GM21619 (cell line): ENCODE results near the gene SRGAP3.

Experiments used
- ATAC-seq: cut with Tn5 transposase; IDR thresholded peaks from one replicate; pipeline ENCODE4 v1.9.1; 2021; ENCODE audit not compliant: unreplicated experiment

SRGAP3 gene

DNA sequence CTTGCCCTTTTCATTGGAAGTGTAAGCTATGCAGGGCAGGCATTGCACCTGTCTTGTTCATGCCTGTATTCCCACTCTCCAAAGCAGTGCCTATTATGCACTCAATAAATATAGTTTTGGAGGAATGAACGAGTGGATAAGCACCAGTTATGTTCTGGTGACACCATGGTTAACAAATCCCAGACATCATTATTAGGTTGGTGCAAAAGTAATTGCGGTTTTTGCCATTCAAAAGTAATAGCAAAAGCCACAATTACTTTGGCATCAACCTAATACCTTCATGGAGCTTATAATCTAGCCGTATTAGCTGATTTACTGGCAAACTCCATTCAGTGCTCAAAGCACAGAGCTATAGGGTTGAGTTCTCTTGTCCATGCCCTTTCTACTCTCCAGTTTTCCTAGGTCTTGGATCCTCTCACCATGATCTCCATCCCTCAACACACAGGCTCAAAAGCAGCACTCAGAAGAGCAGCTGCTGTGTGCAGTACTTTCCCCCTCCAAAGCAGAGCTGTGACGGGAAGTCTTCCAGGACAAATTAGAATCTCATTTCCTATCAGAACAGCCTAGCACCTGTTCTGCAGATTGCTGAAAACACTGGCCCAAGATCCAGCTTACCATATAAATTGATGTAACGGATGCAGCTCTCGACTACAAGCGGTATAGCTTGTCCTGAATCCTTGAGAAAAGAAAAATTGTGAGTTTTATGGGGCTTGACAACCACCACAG, 223.0 kb downstream of the SRGAP3 start:
- ATAC-seq = no peak

DNA sequence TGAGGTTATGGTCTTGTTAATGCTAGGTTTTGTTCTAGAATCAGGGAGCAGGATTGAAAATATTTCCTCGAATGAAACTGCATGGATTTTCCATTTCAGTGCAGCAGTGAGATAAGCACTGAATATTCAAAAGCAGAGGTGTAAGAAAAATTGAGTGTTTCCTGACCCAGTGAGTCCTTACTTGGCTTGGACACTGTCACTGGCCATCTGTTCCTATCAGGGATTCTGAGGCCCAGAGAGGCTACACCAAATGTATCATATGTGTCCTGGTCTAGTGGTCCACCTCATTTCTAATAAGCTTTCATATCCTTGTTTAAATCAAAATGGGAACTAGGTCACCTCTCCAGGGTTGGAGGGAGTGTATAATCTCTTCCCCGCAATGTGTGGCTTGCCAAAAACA, 225.1 kb downstream of the SRGAP3 start:
- ATAC-seq = no peak

DNA sequence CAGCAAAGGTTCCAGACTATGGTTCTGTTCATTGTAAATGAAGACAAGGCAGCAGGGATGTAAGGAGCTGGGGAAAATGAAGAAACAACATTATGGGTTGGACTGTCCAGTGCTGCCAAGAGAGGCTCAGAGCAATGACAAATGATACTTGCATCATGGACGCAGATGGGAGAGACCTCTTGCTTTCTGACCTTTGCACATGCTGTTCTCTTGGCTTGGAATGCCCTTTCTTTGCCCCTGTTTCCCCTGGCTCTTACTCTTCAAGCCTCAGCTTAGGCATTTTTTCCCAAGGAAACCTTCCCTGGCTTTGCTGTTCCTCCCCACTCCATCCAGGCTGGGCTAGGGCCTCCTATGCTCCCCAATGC, 226.2 kb downstream of the SRGAP3 start:
- no peak for ATAC-seq

DNA sequence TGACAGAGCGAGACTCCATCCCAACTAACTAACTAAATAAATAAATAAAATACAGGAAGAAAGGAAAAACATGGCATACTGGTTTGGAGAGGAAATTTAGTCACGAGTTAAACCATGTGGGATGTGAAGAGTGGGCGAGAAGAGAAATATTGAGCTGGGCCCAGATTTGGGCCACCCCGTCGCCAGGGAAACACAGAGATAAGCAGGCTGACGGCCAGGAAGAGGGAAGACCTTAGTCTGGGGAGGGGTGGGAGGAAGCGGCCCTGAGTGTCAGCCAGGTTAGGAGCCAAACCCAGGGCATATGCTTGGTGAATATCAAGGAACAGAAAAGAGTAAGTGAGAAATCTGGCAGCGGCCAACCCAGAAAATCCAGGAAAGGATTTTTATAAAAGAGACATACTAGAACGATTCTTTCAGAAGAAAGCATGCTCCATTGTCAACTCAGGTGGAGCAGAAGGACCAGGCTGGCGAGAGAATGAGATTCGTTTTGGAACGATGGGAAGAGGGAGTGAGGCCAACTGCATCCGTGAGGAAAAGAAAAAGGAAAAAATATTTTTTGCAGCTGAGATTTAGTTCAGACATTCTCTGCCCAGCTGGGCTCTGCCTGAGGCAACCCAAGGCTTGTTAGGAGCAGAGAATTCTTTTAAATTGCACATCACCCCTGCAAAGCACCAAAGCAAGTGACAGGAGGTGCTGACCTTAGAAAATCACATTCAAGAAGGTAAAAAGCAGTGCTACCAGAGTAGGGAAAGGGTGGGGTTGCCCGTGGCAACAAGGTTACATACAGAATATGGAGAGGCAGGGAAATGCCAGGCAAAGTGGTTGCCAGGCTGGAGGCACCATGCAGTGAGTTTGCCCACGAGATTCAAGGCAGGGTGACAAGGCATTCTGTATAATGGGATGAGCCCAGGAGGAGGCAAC, 226.9 kb downstream of the SRGAP3 start:
- ATAC-seq = no peak

DNA sequence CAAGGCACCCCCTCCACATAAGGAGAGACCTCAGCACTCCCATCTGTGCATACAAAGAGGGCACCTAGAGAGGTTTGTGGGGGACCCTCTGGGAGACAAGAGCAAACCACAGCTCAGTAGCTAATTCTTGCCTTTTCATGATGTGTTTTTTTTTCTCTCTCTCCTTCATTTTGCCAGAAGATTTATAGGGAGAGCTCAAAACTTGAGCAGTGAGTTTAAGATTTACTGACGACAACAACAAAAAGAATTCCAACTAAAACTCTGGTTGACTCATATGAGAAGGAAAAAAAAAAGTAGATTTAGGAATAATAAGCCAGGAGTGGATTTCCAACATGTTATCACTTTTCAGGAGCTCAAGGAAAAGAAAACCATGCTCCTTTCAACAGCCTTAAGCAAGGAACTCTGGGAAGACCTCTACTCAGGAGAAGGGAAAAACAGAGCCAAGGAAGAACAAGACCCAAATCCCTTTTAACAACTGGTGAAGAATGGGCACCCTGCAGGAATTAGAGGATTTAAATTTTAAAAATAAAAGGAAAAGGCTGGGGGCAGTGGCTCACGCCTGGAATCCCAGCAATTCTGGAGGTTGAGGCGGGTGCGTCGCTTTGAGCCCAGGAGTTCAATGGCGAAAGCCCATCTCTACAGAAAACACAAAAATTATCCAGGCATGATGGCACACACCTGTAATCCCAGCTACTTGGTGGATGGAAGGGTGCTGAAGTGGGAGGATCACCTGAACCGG, 228.0 kb downstream of the SRGAP3 start:
- ATAC-seq = no peak

DNA sequence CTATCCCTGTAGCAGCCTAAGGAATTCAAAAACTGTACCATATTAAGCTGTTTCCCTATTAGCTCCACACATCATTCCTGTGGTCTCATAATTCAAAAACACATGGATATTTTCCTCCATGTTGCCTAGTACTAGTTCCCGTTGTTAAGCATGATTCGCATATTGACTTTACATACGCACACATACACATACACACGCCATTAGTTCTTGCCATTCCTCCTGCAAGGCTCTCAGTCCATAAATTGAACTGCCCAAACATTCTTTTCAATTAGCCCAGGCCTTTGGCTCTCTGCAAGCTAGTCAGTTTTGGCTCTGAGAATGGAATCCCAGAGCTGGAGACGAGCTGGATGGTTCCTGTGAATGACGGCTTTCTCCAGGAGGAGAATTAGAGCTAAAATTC, 229.0 kb downstream of the SRGAP3 start:
- no peak for ATAC-seq

DNA sequence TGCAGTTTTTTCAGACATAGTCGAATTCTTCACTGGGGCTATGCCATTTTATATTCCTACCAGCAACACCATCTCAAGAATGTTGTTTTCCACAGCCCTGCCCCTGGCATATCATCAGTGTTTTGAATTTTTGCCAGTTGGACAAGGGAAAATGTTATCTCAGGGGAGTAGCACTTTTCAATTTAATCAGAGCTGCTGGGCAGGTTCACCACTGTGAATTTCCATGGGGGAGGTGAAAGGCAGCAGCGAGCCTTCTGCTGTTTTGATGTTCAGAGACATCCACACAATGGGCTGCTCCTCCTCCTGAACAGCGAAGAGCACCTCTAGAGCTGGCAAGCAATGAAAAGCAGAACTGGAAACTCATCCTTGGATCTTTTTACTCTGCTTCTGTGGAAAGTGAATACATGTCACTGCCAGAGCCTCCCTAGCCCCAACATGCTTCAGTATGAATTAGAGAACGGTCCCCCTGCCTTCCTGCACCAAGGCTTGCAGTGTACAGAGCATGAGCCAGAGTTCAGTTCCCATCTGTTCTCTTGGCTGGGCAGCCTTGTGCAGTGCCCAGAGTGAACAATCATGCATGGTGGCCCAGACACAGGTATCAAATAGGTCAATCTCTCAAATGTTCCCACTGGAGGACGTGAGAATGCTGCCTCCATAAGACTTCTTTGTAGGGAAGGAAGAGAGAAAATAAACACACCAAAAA, 230.0 kb downstream of the SRGAP3 start:
- no peak for ATAC-seq

DNA sequence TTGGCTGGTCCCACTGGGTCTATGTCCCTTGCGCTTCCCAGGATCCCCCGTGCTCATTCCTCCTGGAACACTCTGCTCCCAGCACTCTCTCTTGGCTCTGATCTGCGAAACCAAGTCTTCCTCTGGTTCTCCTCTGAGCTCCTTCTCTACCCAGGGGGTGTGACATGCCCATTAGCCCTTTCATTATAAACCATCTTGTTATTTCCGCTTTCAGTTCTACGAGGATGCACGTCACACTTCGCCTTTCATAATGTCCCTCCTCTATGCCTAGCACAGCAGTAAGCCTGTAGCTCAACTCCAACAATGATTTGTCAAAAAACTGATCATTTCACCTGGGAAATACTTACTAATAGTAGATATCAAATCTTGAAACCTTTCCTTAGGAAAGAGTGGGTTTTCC, 234.2 kb downstream of the SRGAP3 start:
- no peak for ATAC-seq

DNA sequence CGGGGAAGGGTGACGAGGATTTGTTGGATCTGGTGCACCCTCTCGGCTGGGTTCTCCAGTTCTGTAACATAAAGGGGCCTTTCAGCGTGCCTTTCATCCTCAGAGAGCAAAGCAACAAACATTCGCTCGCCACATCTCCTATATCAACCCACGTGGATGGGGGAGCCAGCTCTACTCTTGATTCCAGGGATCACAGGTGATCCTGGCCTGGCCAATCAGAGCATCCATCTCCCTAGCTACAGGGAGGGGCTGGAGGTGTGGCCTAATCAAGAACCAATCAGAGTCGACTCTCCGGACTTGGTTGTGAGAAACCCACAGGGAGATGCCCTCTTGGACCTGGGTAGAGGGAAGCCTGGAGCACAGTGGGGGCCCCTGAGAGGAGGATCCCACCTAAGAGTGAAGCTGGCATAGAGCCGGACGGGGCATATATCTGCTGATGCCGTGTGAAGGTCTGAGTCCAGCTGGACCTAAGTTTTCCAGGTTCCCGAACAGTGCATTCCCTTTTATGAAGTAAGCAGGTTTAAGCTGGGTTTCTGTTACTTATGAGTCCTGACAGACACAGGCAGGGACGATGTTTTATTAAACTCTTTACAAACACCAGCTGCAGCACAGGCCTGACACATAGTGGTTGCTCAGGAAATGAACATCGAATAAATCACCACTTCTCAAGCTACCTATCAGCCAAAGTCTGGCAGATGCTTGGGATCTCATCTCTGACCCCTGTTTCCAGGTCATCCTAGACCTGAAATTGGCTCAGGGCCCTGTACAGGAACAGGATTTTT, 235.5 kb downstream of the SRGAP3 start:
- ATAC-seq = no peak

DNA sequence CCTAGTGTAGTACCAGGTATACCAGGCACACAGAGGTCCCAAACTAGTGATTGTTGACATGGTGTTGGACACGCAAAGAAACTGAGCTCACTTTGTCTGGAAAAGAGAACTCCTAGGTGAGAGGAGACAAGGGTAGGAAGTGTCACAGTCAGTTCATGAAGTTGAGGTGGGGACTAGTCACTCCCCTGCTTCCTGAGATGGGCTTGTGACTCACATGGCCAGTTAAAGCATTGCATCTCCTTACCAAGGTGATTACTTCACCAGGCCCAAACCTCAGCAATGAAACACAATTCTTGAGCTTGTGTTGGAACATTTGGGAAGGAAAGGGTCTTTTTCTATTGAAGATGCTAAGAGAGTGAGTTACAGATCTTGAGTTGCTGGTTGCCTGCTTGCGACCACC, 236.9 kb downstream of the SRGAP3 start:
- ATAC-seq = no peak

DNA sequence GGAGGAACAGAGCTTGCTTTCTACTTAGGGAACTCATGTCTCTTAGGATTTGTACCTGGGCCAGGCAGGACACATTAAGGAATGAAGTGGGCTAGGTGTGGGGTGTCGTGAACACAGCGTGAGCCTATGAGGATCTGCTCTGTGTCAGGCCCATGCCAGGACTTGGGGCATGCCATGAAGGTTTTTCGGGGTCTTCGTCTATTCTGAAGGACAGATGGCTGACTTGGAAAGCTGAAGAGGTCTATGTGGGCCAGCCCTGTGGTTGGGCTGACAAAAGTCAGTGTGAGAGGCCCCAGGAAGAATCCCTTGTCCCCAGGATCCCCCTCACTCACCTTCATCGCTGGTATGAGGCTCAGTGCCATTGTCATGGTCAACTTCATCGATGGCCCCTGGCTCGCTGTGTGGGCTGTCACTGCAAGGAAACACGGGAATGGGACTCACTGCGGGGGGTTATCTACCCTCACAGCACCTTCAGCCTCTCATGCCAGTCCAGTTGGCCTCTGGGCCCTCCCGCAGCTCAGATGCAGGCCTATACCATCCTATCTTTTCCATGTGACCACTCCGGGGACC, 239.4 kb downstream of the SRGAP3 start:
- ATAC-seq = no peak

DNA sequence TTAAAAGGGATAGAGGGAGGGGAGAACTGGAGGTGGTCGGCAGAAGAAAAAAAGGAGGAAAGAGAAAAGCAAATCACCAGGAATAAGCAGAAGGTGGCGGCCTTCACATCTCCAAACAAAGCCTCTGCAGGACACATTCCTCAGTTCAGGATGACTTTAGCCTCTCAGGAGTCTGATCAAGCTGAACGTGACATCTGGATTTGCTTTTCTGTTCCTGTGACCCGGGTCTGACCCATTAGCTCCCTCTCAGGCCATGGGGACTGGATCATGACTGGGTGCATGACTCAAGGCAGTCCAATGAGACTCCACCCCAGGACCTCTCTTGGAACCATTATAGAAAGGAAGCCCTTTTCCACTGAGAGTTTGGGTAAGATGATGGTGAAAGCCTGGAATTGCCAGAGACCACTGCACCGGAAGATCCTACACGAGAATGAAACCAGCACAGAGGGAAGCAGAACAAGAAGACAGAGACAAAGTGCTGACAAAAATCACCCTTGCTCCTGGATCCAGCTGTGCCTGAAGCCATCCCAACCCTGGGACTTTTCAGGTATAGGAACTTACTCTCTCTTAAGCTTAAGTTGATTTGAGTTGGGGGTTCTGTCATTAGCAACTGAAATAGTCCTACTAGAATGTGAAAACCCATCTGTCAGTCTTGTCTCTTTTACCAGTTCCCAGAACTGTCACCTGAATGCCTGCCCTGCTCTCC, 240.7 kb downstream of the SRGAP3 start:
- no peak for ATAC-seq

DNA sequence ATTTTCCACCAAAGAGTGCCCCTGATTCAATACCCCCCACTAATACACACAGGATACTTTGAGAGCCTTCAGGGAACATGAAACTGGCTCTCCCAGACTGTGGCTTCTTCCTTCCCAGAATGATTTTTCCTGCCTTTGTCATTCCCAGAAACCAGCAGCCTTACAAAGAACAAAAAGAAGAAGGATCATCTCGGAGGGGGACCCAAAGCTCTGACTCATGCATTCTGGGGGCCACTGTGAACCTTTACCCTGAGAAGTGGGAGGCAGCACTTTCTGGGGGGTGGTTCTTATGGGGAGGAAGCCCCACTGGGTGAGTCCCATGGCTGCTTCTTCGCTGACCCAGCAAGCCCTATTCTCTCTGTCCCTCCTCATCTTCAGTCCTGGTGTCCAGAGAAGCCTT, 241.5 kb downstream of the SRGAP3 start:
- ATAC-seq = no peak

DNA sequence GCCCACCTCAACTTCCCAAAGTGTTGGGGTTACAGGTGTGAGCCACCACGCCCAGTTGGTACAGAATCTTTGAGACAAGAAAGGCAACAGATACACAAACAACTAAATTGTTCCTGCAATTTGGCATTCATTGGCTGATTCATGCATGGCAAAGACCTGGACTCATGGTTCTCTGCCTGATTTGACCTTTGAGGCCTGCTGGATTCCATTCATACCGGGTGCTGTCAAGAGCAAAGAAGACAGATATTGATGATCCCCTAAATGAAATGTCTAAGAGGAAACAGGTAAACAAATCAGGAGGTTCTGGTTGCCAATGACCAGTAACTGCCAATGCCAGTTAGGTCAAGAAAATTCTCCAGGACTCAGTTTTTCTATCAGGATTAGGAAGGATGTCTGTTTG, 242.2 kb downstream of the SRGAP3 start:
- no peak for ATAC-seq

DNA sequence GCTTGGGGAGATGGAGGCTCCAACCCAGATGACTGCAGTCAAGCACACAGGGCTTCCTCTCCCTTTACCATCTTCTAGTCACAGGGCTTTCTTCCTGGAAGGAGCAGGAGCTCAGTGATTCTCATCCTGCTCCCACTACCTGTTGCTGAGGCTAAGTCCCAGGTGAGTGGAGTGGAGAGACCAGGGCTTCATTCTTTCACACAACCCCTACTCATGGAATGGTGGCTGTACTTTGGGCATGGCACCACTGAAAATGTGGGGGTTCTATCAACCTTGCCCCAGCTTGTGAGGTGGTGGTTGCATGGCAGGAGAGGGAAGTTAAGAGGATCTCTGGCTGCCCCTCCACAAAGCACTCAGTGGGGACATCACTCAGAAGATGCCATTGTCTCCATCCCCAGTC, 249.4 kb downstream of the SRGAP3 start:
- no peak for ATAC-seq

DNA sequence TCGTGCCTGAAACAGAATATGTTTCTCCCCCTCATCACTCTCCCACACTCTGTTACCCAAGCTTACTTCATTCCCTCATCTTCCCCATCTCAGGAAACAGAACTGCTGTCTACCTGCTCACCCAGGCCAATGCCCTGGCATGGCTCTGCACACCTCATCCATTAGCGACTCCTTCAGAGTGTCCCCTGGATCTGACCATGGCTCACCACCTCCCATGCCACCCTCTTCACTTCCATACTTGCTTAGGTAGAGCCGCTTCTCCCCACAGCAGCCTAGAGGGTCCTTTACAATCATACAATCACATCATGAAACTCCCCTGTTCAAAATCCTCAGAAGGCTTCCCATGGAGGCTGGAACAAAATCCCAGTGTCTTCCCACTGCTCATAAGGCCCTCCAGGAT, 252.3 kb downstream of the SRGAP3 start:
- no peak for ATAC-seq

DNA sequence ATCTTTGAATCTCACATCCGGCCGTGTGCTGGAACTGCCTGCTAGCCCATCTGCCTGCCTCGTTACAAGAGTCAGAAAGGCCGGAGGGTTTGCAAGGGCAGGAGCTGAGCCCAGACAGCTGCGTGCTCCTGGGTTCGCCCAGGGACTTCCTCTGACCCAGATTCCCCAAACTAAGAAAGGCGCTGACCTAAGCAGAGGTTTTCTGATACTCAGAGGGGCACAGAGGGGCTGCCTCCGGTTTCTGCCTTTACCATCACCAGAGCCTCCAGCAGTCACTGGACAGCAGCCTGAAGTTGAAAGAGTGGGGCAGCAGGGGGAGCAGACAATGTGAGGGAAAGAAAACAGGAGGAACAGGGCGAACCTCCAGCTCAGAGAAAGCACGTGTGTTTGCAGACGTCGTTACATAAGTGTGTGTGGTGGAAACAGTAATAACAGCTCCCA, 252.7 kb downstream of the SRGAP3 start:
- ATAC-seq = no peak

DNA sequence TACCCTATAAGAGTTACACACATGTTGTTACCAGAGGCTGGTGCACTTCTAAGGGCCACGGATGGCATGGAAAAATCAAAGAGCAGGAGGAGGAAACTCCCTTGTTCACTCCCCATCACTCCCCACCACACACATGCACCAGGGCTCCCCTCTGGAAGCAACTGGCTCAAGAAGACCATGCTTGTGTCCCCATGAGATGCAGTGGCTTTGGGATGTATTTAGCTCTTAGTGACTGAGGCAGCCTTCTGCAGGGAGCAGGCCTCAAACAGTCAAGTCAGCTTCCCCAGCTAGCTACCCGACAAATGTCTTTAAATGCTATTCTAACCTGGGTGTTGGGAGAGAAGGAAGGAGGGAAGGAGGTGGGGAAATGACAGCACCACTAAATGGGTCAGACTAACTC, 253.2 kb downstream of the SRGAP3 start:
- ATAC-seq = no peak

DNA sequence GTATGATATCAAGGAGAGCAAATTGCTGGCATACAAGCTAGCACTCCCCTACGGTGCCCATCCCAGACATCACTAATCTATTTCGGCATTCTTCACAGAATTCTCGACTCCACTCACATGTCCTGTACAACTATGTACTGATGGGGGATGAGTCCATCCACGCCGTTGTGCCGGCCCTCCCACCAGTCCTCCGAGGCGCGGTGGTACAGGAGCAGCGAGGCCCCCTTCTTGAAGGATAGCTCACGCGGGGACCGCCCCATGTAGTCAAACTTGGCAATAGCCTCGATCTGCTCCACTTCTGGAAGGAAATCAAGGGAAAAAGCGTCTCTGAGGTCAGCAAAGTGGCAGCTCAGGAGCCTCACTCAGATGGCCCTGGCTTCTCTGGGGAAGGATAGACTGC, 255.2 kb downstream of the SRGAP3 start:
- ATAC-seq = no peak
